ENCODE results near the gene CASP8.
"Not testable (repeated sequence)": the region's sequence is repeated elsewhere in the genome, so short reads cannot be mapped to it uniquely, and the experiment has no call there.

Gene CASP8

GRCh38 chr2:201271917-201272316 lies 11.6 kb downstream of the CASP8 start:
- no peak for DNase-seq

- no peak for DNase-seq
Observed at GRCh38 chr2:201273330-201273983, 13.1 kb downstream of the CASP8 start.

- no peak for DNase-seq
Observed at GRCh38 chr2:201275069-201275468, 14.7 kb downstream of the CASP8 start.

- DNase-seq, result no peak
Observed at GRCh38 chr2:201275990-201276389, 15.7 kb downstream of the CASP8 start.

- no peak for DNase-seq
Observed at GRCh38 chr2:201276511-201276910, 16.2 kb downstream of the CASP8 start.

GRCh38 chr2:201279079-201279478 lies 18.7 kb downstream of the CASP8 start:
- no peak for DNase-seq

- DNase-seq, result no peak
Observed at GRCh38 chr2:201280191-201281040, 20.1 kb downstream of the CASP8 start.

- DNase-seq, result no peak
Observed at GRCh38 chr2:201285499-201285898, 25.2 kb downstream of the CASP8 start.

GRCh38 chr2:201290457-201291148 lies 30.3 kb downstream of the CASP8 start:
- DNase-seq, result not testable (repeated sequence)

GRCh38 chr2:201298462-201299052 lies 38.2 kb downstream of the CASP8 start:
- DNase-seq, result no peak

GRCh38 chr2:201299929-201300328 lies 39.6 kb downstream of the CASP8 start:
- not testable (repeated sequence) for DNase-seq

GRCh38 chr2:201307876-201308275 lies 47.5 kb downstream of the CASP8 start:
- no peak for DNase-seq

- no peak for DNase-seq
Observed at GRCh38 chr2:201308914-201309313, 48.6 kb downstream of the CASP8 start.

GRCh38 chr2:201313362-201313761 lies 53.0 kb downstream of the CASP8 start:
- DNase-seq, result no peak

- no peak for DNase-seq
Observed at GRCh38 chr2:201319511-201319910, 59.2 kb downstream of the CASP8 start.

GRCh38 chr2:201320257-201320656 lies 59.9 kb downstream of the CASP8 start:
- no peak for DNase-seq

GRCh38 chr2:201320701-201321100 lies 60.4 kb downstream of the CASP8 start:
- no peak for DNase-seq

GRCh38 chr2:201322772-201323171 lies 62.4 kb downstream of the CASP8 start:
- DNase-seq, result no peak

- DNase-seq, result no peak
Observed at GRCh38 chr2:201327678-201328077, 67.3 kb downstream of the CASP8 start.

- no peak for DNase-seq
Observed at GRCh38 chr2:201329409-201329808, 69.1 kb downstream of the CASP8 start.
